HG02840 (cell line): Measurements from ENCODE around the gene ATP6AP1.

Experiments
- ATAC-seq: cut with Tn5 transposase; IDR thresholded peaks from one replicate; pipeline ENCODE4 v1.9.1; 2021; ENCODE audit warnings: mild to moderate bottlenecking, moderate library complexity, moderate number of reproducible peaks; ENCODE audit not compliant: unreplicated experiment, low FRiP score

Gene ATP6AP1

GRCh38 chrX:154426916-154427770, 1.3 kb upstream of the ATP6AP1 start:
- no peak for ATAC-seq

- no peak for ATAC-seq
Measured at GRCh38 chrX:154429711-154430110, 1.2 kb downstream of the ATP6AP1 start.

- ATAC-seq, result no peak
Measured at GRCh38 chrX:154430479-154430878, 2.0 kb downstream of the ATP6AP1 start.

DNA sequence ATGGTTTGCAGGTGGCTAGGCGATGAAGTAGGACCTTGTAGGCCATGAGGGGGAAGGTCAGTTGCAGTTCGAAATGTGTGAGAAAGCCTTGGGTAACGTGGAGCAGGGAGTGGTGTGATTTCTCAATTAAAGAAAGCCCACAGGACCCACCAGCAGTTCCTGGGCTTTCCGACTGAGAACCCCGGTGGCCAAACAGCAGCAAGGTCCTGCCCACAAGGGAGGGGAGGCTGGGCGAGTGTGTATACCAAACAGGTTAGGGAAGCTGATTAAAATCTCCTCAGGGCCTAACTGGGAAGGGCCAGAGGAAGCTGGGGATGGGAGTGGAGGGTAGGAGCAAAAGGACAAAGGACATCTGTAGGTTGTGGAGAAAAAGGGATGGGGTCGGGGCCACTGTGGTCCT, 2.4 kb downstream of the ATP6AP1 start:
- ATAC-seq, result no peak

DNA sequence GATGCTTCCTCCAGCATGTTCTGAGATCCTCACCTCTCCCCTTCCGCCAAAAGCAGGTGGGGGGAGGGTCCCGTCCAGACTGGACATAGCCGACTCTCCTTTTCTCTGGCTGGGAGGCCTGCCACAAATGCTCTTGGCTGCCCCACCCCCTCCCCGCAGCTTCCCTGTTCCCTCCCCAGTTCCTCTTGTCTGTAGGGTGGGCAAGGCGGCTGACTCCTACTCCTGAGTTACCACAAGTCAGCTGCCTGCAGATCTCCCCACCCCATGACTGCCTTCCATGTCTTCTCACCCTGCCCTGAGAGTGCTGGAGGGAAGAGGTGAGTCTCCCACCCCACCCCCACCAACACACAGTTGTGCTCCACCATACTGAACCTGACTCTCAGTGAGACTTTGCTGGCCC, 2.9 kb downstream of the ATP6AP1 start:
- ATAC-seq, result no peak

GRCh38 chrX:154432210-154432609, 3.7 kb downstream of the ATP6AP1 start:
- no peak for ATAC-seq

GRCh38 chrX:154433605-154434004, 5.1 kb downstream of the ATP6AP1 start:
- no peak for ATAC-seq

DNA sequence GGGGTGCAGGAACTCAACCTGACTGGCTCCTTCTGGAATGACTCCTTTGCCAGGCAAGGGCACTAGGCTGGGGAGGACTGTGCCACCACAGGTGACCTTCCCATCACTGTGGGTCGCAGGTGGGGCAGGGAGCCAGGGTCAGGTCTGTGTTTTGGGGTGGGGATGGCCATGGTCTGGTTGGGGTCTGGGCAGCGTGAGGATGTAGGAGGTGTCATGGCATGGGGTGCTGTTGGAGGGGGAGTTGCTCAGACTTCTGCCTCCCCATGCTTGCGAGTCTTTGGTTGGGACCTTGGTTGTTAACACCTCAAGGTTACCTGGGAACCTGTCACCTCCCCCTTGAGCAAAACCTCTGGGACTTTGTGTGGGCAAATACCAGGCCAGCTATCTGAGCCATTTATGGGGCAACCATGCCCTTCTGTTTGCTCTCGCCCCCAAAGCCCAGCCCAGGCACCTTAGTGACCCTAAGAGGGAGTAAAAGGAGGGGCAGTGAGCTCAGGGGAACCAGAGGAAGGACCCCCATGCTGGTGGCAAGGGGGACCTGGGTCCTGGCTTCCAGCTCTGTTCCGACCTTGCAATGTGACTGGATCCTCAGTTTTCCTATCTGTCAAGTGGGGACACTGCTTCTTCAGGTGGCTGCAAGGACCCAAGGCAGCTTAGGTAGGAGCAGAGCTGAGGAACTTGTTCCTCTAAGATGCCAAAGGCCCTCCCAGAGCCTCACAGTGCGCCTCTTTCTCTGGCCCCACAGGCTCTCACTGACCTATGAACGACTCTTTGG, 6.1 kb downstream of the ATP6AP1 start:
- ATAC-seq, result no peak

DNA sequence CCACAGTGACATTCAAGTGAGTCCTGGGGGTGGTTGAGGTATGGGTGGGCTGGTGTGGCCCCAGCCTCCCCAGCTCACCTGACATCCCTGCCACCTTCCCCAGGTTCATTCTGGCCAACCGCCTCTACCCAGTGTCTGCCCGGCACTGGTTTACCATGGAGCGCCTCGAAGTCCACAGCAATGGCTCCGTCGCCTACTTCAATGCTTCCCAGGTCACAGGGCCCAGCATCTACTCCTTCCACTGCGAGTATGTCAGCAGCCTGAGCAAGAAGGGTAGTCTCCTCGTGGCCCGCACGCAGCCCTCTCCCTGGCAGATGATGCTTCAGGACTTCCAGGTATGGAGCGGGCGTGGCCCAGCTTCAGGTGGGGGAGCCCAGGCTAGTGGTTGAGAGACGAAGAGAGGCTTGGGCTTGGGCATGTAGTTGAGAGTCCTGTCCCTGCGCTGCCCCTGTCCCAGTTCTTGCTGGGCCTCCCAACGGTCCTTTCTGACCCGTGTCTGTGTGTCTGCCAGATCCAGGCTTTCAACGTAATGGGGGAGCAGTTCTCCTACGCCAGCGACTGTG, 6.8 kb downstream of the ATP6AP1 start:
- ATAC-seq, result no peak

DNA sequence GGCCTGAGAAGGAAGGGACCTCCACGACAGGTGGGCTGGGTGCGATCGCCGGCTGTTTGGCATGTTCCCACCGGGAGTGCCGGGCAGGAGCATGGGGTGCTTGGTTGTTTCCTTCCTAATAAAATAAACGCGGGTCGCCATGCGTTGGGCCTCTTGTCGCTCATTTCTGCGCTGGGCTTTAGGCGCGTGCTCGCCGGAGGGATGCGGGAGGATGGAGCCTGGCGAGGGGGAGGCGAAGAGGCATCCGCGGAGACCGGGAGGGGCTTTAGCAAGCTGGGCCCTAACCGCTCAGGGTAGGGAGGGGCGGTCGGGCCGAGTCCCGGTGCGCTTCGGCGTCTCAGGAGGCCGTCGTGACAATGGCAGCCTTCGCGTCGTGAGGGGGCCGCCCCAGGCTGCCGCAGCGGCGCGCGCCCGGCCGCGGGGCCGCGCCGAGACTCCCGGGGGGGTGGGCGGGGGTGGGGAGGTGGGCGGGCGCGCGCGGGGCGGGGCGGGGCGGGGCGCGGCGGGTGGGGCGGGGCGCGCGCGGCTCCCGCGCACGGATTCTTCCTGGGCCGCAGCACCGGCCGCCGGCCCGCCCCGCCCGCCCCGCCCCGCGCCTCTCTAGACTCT, 8.0 kb downstream of the ATP6AP1 start:
- no peak for ATAC-seq

DNA sequence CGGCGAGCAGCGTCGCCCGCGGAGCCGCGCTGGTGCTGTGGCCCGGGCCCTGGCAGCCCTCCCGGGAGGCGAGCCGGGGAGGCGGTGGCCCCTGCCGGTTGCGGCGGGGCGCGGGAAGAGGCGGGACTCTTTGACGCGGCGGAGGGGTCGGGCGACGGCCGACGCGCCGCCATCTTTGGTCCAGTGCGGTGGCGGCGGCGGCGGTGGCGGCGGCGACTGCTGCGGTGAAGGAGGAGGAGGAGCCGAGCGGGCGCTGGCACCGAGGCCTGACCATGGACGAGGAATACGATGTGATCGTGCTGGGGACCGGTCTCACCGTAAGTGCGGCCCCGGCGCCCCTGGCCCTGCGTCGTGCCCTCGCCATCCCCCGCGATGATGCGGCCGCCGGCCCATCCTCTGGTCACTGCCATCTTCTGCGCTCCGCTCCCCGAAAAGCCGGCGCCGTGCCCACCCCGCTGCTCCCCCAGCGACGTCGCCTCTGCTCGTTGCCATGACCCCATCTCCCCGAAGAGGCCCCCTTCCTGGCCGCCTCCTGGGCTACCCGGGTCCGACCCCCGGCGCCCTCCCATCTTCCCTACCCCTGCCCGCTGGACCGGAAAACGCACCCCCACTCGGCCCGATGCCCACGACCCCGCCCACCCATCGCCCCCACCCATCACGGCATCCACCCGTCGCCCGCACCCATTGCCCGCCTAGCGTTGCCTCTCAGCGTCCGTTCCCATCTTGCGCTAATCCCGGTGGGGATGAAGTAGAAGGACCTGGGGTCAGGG, 8.7 kb downstream of the ATP6AP1 start, which contains the start of gene GDI1:
GDI1 (plus strand) TSS at position 172 of the 770 bp plus-strand sequence; CDS start at position 273, 101 bp downstream.
- no peak for ATAC-seq

- no peak for ATAC-seq
Measured at GRCh38 chrX:154437971-154438893, 9.8 kb downstream of the ATP6AP1 start.

GRCh38 chrX:154439841-154440240, 11.4 kb downstream of the ATP6AP1 start:
- no peak for ATAC-seq

DNA sequence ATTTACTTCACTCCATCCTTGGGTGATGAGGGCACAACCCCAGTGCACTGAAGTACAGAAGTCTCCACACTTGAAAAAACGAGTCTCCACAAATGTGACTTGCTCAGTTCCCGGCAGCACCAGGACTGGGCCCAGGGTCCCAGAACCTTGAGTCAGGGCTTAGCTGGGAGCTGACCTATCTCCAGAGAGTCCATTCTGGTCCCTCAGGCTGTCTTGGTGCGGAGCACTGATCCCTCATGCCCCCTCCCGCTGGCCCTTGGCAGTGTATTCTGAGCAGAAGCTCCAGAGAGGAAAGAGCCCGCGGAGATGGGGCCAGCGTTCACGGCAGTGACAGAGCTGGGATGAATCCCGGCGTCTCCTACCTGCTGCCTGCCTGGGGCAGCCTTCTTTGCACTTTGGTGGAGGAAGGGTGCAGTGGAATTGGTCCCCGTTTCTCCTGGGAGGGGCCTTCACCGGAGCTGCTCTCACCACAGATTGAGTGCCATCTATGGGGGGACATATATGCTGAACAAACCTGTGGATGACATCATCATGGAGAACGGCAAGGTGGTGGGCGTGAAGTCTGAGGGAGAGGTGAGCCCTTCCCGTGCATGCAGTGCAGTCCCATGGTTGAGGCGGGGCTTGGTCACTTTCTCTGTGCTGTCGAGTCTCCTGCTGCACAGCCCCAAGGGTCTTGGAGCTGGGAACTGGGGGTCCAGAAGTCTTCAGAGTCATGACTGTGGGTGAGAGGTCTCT, 12.3 kb downstream of the ATP6AP1 start:
- ATAC-seq, result no peak

- no peak for ATAC-seq
Measured at GRCh38 chrX:154441564-154441963, 13.1 kb downstream of the ATP6AP1 start.

DNA sequence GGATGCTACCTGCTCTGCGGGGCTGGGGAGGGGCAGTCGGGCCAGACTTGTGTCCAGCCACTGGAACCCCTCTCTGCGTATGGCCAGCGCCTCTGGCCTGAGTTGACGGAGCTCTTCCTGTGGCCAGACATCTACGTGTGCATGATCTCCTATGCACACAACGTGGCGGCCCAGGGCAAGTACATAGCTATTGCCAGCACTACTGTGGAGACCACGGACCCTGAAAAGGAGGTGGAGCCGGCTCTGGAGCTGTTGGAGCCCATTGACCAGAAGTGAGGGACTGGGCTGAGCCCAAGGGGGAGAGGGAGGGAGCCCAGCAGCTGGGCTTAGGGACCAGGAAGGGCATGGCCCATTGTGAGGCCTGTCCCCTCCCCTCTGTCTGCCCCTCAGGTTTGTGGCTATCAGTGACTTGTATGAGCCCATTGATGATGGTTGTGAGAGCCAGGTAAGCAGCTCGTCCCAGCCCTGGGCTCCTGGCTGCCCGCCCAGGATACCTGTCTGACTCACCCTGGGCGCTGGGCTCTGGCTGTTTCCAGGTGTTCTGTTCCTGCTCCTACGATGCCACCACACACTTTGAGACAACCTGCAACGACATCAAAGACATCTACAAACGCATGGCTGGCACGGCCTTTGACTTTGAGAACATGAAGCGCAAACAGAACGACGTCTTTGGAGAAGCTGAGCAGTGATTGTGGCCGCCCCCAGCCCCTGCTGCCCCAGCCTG, 13.7 kb downstream of the ATP6AP1 start:
- ATAC-seq, result no peak

- no peak for ATAC-seq
Measured at GRCh38 chrX:154443479-154443910, 15.0 kb downstream of the ATP6AP1 start.
